ENCODE measurements around the gene WDR33.

The WDR33 gene

DNA sequence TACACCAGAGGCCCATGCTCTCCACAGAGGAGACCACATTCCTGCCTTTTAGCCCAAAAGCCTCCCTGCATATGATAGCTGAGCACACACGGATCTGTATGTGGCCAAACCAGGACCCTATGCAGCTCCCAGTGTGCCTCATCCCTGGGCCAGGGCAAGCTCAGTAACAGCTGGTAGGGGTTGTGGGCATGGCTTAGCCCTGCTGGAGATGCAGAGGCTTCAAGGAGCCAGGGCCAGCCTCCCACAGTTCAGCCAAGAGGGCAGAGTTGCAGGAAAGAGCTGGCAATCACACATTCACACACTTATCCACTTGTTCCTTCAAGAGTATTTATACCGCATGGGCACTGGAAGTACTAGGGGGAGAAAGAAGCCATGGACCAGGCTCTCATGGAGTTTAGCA is 134.1 kb downstream of the WDR33 start:
- Histone ChIP-seq H3K4me3 (ENCODE audit: low read length) (no peak overlapping the region), H3K9ac (ENCODE audit: low read length) (no peak overlapping the region), H3K4me1 (ENCODE audit: control insufficient read depth, insufficient read depth, low read length) (peaks cover 5% of the 10 kb centered on the region), H3K27me3 (ENCODE audit: control insufficient read depth, insufficient read depth, low read length) (peaks cover 68% of the 10 kb centered on the region), H3K9me3 (ENCODE audit: control insufficient read depth, low read length) (no peaks in the 10 kb centered on the region), H3K36me3 (ENCODE audit: control insufficient read depth, insufficient read depth, low read length) (no peaks in the 10 kb centered on the region)

- H3K27me3 ChIP-seq (ENCODE audit: control insufficient read depth, insufficient read depth, low read length): peaks cover 61% of the 10 kb centered on the region
- no peaks in the 10 kb centered on the region for H3K9me3 ChIP-seq (ENCODE audit: control insufficient read depth, low read length)
- peaks cover 5% of the 10 kb centered on the region for H3K4me1 ChIP-seq (ENCODE audit: control insufficient read depth, insufficient read depth, low read length)
- no peaks in the 10 kb centered on the region for H3K36me3 ChIP-seq (ENCODE audit: control insufficient read depth, insufficient read depth, low read length)
- peak within 1 kb of the TSS; percentile 39 for H3K9ac ChIP-seq (ENCODE audit: low read length)
- no peak within 1 kb of the TSS for H3K4me3 ChIP-seq (ENCODE audit: low read length)
Measured at GRCh38 chr2:127675331-127676261, 135.4 kb downstream of the WDR33 start, which contains the start of gene LIMS2. Gene LIMS2, minus strand, starts transcription at chr2:127675530. Its CDS starts 506 bp downstream, at chr2:127675024.

DNA sequence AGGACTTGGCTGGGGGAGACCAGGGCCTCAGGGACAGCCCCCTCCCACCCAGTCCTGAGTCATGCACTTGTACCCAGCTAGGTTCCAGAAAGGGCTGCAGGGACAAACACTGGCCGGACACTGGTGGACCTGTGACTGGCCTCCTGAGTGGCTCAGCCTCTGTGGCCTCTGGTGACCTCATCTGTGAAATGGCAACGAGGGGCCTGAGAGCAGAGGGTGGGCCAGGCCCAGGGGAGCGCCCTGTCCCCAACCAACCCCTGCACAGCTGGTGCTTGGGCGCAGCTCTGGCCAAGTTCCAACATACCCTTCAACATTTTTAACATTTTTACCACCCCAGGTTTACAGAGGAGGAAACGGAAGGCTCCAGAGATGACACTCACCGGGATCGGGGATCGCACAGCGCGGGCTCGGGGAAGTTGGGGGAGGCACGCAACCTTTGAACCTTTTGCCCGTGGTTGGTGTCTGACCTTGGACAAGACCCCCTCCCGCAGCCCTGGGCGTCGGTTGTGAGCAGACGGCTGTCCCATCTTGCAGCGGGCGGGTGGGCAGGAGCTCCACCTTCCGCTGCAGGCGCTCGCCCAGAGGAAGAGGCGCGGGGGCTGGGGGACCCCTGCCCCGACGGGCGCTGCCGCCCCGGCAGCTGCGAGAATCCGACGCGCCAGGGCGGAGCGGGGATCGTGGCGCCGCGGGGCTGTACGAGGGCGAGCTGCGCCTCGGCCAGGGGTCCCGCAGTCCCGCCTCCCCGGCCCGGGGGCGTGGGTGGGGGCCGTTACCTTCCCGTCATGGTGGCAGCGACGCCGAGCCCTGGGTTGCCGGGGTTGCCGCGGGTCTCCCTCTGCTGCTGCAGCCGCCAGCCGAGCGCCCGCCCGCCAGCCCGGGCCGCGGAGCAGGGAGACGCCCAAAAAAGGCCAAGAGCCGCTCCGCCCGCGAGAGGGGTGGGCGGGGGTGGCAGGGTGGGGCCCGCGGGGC is 136.4 kb downstream of the WDR33 start:
- peaks cover 5% of the 10 kb centered on the region for H3K4me1 ChIP-seq (ENCODE audit: control insufficient read depth, insufficient read depth, low read length)
- peak overlapping the region; percentile 39 for H3K9ac ChIP-seq (ENCODE audit: low read length)
- no peaks in the 10 kb centered on the region for H3K36me3 ChIP-seq (ENCODE audit: control insufficient read depth, insufficient read depth, low read length)
- no peak overlapping the region for H3K4me3 ChIP-seq (ENCODE audit: low read length)
- no peaks in the 10 kb centered on the region for H3K9me3 ChIP-seq (ENCODE audit: control insufficient read depth, low read length)
- peaks cover 59% of the 10 kb centered on the region for H3K27me3 ChIP-seq (ENCODE audit: control insufficient read depth, insufficient read depth, low read length)

DNA sequence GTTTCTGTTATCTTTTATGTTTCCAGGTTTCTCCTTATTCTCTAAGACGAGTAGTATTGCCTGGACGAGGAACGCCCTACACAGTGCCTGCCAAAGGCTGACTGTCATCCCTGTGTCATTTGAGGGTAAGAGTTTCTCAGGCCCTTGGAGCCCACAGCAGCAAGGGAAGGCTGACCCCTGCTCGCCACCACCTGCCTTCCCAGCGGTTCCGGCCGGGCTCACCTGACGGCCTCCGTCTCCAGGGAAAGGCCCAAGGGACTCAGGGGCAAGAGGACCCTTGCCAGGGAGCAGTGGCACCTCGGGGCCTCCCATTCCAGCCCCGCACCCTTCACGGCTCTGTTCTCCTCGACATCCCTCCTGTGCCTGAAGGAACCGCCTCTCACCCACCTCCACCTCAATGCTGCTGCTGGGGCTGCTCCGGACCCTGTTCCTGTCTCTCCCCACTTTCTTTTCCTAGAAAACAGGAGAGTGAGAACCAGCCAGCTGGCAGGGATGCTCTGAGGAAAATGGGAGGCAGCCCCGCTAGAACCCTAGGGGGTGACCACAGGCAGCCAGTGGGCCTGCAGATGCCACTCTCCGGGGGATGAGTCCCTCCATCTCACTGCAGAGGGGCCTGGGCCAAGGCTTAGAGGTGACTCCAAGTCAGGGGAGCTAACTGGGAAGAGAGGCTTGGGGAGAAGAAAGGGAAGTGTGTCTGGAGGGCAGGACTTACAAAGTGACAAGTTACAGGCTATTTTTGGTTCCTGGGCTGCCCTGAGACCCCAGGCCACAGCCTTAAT is 137.5 kb downstream of the WDR33 start:
- Histone ChIP-seq H3K36me3 (ENCODE audit: control insufficient read depth, insufficient read depth, low read length) (no peaks in the 10 kb centered on the region), H3K9ac (ENCODE audit: low read length) (no peak overlapping the region), H3K4me1 (ENCODE audit: control insufficient read depth, insufficient read depth, low read length) (peaks cover 5% of the 10 kb centered on the region), H3K9me3 (ENCODE audit: control insufficient read depth, low read length) (no peaks in the 10 kb centered on the region), H3K27me3 (ENCODE audit: control insufficient read depth, insufficient read depth, low read length) (peaks cover 55% of the 10 kb centered on the region), H3K4me3 (ENCODE audit: low read length) (no peak overlapping the region)

DNA sequence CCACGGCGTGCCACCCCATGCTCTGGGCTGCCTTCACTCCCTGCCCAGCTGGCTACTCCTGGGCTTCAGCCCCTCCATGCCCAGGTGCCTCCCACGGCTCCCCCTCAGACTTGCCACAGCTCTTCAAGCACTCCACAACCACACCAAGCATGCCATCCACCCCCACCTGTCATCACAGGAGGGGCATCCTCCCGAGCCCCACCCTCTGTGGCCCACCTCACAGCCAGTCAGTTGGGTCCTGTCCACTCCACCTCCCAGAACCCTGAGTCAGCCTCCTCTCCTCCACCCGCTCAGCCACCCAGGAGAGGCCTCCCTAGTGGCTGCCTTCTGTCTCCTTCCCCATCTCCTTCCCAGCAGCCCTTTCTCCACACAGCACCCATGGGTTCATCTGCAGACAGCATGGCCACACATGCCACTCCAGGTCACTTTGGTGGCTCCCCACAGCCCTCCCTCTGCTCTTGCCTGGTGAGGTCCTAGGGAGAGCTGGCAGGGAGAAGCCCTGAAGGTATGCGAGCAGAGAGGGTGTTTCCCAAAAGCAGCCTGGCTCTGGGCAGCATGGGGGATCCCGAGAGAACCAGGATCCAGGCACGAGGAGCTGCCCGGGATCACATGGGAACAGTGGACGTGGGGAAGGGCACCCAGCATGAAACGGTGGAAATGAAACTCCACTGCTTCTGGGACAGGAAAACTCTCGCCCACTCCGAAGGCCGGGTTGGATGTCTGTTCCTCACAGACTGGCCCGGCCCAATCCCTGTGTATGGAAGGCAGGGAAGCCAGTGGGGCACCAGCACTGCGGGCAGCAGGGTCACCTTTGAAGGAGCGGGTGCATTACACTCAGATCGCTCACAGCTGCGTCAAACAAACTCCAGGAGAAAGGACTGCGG is 138.4 kb downstream of the WDR33 start:
- H3K9ac ChIP-seq (ENCODE audit: low read length): no peak overlapping the region
- no peaks in the 10 kb centered on the region for H3K9me3 ChIP-seq (ENCODE audit: control insufficient read depth, low read length)
- H3K36me3 ChIP-seq (ENCODE audit: control insufficient read depth, insufficient read depth, low read length): no peaks in the 10 kb centered on the region
- H3K27me3 ChIP-seq (ENCODE audit: control insufficient read depth, insufficient read depth, low read length): peaks cover 48% of the 10 kb centered on the region
- peaks cover 5% of the 10 kb centered on the region for H3K4me1 ChIP-seq (ENCODE audit: control insufficient read depth, insufficient read depth, low read length)
- H3K4me3 ChIP-seq (ENCODE audit: low read length): no peak overlapping the region

DNA sequence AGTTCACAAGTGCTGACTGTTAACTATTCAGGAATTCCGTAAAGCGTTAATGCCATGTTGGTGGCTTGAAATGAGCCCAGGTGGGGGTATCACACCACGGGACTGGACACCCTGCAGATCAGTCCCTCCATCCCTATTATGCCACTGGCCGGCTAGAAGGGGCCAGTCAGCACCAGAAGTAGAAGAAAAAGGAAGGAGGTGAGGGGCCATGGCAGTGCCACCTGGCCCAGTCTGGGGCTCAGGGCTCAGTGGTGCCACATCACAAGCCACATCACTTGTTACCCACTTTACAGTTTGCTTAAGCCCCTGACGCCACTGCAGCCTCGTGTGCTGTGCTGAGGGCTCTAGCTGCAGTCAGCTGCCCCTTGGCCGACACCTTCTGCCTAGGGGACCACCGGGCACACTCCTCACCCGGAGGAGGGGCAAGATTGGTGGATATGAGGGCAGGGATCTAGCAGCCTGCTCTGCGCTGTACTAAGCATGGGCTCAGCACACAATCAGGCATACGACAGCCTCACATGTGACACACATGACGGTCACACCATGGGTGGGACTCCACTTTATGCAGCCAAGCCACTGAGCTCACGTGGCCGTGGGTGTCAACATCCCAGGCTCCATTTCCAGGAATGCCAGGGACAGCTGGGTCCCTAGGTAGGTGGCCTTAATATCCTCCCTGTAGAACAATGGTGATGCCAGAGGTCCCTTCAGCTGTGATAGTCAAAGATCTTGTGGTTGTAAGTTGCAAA is 139.2 kb downstream of the WDR33 start:
- no peak overlapping the region for H3K4me3 ChIP-seq (ENCODE audit: low read length)
- no peaks in the 10 kb centered on the region for H3K9me3 ChIP-seq (ENCODE audit: control insufficient read depth, low read length)
- H3K36me3 ChIP-seq (ENCODE audit: control insufficient read depth, insufficient read depth, low read length): no peaks in the 10 kb centered on the region
- H3K27me3 ChIP-seq (ENCODE audit: control insufficient read depth, insufficient read depth, low read length): peaks cover 40% of the 10 kb centered on the region
- H3K4me1 ChIP-seq (ENCODE audit: control insufficient read depth, insufficient read depth, low read length): peaks cover 5% of the 10 kb centered on the region
- H3K9ac ChIP-seq (ENCODE audit: low read length): no peak overlapping the region

DNA sequence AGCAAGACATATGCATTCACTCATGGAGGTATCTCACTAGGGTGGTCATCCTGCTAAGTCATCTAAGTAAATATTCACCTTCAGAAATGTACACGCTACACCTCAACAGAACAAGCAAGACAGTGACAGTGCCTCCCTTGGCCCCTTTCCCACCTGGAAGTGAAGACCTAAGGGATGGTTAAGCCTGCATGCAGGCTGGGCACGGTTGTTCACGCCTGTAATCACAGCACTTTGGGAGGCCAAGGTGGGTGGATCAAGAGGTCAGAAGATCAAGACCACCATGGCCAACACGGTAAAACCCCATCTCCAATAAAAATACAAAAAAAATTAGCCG is 140.0 kb downstream of the WDR33 start:
- Histone ChIP-seq H3K4me3 (ENCODE audit: low read length) (no peak overlapping the region), H3K9me3 (ENCODE audit: control insufficient read depth, low read length) (no peaks in the 10 kb centered on the region), H3K4me1 (ENCODE audit: control insufficient read depth, insufficient read depth, low read length) (peaks cover 5% of the 10 kb centered on the region), H3K36me3 (ENCODE audit: control insufficient read depth, insufficient read depth, low read length) (no peaks in the 10 kb centered on the region), H3K27me3 (ENCODE audit: control insufficient read depth, insufficient read depth, low read length) (peaks cover 36% of the 10 kb centered on the region), H3K9ac (ENCODE audit: low read length) (no peak overlapping the region)

GRCh38 chr2:127670055-127670956 is 140.7 kb downstream of the WDR33 start:
- Histone ChIP-seq H3K9ac (ENCODE audit: low read length) (no peak overlapping the region), H3K27me3 (ENCODE audit: control insufficient read depth, insufficient read depth, low read length) (peaks cover 36% of the 10 kb centered on the region), H3K9me3 (ENCODE audit: control insufficient read depth, low read length) (no peaks in the 10 kb centered on the region), H3K4me1 (ENCODE audit: control insufficient read depth, insufficient read depth, low read length) (peaks cover 5% of the 10 kb centered on the region), H3K36me3 (ENCODE audit: control insufficient read depth, insufficient read depth, low read length) (no peaks in the 10 kb centered on the region), H3K4me3 (ENCODE audit: low read length) (no peak overlapping the region)

DNA sequence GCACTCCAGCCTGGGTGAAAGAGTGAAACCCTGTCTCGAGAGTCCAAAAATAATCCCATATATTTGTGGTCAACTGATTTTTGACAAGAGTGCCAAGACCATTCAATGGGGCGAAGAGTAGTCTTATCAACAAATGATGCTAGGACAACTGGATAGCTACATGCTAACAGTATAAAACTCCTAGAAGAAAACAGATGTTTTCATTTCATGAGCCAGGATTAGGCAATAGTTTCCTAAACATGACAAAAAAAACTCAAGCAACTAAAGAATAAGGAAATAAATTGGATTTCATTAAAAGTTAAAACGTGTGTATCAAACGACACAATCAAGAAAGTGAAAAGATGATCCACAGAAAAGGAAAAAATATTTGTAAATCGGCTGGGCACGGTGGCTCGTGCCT is 141.9 kb downstream of the WDR33 start:
- peaks cover 40% of the 10 kb centered on the region for H3K27me3 ChIP-seq (ENCODE audit: control insufficient read depth, insufficient read depth, low read length)
- no peak overlapping the region for H3K4me3 ChIP-seq (ENCODE audit: low read length)
- peaks cover 4% of the 10 kb centered on the region for H3K4me1 ChIP-seq (ENCODE audit: control insufficient read depth, insufficient read depth, low read length)
- H3K36me3 ChIP-seq (ENCODE audit: control insufficient read depth, insufficient read depth, low read length): no peaks in the 10 kb centered on the region
- H3K9me3 ChIP-seq (ENCODE audit: control insufficient read depth, low read length): no peaks in the 10 kb centered on the region
- no peak overlapping the region for H3K9ac ChIP-seq (ENCODE audit: low read length)
